Hematopoietic multipotent progenitor cell treated with erythropoietin and hydrocortisone succinate and interleukin-3 and kit ligand, for 8 days (in vitro differentiated cells): ENCODE data around the gene HPS1.

Experiments
- DNase-seq: peaks from one replicate; pipeline ENCODE4 v3.0.0-alpha.2; 2015

Gene HPS1

DNA sequence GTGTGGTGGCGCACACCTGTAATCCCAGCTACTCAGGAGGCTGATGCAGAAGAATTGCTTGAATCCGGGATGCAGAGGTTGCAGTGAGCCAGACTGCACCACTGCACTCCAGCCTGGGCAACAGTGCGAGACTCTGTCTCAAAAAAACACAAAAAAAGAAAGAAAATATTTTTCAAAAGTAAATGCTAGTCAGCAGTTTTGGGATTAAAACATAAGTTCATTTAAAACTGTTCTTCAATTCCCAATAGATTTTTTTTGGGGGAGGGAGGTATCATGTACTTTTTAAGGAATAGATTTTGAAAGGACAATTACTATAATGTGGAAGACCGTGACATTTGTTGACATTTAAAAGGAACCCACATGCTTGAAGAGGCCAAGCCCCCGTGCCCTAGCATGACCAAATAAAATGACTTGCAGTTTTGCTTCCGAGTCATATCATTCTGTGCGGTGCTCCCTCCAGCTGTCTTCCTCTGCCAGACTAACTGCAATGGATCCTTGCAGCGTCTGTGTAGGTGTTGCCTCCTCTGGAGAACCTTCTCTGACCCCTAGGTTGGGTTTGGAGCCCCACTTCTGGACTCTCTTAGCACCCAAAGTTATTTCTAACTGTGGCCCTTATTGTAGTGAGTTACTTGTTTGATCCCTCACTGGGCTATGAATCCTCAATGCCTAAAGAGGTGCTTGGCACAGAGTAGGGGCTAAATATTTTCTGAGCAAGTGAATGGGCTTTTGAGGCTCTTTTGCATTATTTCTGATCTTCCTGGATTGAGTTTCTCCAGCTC, 17.4 kb upstream of the HPS1 start:
- DNase-seq, result peak; percentile 81

- peak; percentile 94 for DNase-seq
Observed at GRCh38 chr10:98463016-98463415, 16.3 kb upstream of the HPS1 start.

GRCh38 chr10:98461500-98461842, 14.7 kb upstream of the HPS1 start:
- no peak for DNase-seq

GRCh38 chr10:98460837-98461499, 14.2 kb upstream of the HPS1 start:
- peak; percentile 97 for DNase-seq

- no peak for DNase-seq
Observed at GRCh38 chr10:98458809-98459784, 12.4 kb upstream of the HPS1 start.

DNA sequence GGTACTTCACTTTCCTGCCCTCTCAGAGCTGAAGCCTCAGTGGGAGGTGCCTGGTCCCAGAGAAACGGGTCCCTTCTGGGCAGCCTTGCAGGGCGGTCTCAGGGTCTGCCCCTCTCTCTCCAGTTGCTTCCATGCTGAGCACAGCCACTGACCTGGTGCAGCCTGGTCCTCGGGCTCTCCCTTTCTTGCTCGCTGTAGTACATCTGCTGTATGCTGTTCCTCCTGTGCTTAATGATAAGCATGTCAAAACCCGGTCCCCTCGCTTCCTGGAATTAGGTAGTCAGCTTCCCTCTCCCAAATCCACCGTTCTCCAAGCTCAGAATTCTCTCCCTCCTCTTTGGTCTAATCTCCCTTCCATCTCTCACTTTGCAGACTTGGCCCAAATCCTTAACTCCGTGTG, 11.0 kb upstream of the HPS1 start:
- peak; percentile 80 for DNase-seq

DNA sequence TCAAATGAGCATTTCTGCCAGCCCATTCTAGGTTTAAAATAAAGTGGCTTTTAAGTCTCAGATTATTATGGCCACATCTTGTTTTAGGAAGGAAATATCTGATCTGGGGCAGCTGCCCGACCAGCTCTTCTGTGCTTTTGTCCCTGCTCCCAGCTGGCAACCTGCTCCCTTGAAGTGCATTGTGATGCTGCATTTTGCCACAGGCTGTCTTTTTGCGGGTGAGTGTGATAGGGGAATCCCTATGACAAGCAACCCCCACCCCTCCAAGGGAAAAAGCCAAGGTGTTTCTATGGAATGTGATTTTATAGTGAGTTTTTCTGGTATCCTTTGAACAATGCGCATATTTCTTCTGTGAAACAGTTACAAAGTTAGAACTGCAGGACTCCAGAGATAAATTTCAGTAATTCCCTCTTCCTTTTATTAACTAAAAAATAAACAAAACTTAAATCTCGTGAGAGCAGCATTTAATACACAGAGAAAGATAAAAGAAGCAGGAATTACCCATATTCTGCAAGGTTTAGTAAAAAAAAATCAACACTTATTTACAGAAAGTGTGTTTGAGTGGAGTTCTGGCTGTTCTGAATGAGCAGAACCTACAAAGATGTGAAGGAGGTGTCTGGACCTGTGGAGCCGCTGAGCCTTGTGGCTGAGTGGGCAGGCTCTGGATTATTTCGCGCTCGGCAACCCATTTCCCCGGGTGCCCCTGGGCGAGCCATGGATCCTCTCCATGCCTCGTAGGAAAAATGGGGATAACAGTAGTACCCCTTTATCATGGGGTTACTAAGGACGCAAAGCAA, 10.1 kb upstream of the HPS1 start:
- DNase-seq, result peak; percentile 30

DNA sequence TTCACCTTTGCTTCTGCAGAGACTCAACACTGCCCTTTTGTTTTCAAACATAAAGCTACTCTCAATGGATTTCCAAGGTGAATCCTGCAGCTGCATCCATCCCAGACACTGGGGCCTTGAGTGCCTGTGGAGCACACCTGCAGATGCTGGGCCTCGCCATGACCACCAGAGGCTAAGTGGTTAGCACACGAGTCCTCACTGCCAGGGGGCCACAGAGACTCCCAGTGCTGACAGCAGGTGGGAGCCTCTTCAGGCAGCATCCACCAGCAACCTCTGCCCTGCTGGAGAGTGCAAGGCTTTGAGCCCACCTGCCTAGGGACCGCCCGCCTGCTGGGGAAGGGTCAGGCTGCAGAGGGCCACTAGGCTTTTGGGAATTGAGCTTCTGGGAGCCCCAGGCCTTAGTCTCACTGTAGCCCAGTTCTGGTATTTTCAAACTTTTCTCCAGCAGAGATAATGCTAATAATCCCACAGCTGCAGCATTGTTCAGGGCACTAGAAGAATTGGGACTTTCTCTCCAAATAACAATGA, 9.4 kb upstream of the HPS1 start:
- DNase-seq, result no peak

DNA sequence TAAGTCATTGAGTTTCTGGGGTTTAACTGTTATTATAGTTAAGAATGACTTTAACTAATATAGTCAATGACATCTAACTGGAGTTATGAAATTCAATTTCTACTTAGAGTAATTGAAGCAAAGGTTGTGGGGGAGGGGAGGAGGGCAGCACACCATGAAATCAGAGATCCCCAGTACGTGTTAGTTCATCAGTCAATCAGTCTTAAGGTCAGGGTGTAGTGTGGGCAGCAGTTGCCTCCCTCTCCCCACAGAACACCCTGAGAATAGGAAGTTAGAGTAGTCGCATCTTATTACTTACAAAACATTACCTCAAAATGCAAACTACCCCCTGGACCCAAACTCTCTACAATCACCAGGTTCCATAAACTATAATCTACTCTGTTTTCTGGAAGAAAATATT, 7.0 kb upstream of the HPS1 start:
- no peak for DNase-seq

DNA sequence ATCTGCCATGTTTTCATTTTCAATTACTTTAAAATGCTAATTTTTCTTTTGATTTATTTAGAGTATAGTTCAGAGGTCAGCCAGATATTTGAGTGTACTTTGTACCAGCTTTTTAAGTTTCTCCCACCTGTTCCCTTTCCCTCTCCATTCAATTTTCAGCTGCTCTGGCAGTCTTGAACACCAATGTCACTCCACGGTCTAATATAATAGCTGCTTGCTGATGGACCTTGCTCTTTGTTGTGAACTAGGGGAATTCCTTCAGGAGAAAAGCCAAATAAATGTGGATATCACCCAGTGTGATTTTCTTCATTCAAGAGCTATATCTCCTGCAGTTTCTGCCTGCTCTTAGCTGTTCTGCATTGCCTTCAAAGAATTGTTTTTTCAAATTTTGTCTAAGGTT, 3.9 kb upstream of the HPS1 start:
- no peak for DNase-seq

GRCh38 chr10:98449287-98449686, 2.6 kb upstream of the HPS1 start:
- no peak for DNase-seq

- peak; percentile 45 for DNase-seq
Observed at GRCh38 chr10:98446151-98446660, 529 bp downstream of the HPS1 start.

DNA sequence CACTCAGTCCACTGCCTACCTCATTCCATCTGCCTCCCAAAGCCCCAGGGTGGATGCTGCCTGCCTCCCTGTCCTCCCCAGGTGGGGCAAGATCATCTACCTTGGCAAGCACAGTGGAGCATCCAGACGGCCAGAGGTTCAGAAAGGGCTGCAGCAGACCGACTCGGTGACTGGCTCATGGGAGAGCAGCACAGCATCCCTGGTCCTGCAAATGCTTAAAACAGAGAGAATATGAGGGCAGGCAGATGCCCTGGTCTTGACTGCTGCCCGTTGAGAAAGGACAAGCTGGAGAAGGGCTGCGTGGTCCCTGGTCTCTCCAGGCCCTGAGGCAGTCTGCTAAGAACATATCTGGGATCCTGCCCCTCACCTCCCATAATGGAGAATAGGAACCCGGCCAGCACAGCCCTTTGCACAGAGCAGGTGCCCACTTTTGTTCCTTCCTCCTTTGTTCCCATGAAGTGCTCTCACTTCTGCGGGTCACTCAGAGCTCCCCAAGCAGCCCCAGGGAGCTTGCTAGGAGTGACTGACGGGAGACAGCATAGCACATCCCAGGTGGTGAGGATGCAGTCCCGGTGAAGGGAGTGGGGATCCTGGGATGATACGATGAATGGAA, 1.4 kb downstream of the HPS1 start:
- no peak for DNase-seq

DNA sequence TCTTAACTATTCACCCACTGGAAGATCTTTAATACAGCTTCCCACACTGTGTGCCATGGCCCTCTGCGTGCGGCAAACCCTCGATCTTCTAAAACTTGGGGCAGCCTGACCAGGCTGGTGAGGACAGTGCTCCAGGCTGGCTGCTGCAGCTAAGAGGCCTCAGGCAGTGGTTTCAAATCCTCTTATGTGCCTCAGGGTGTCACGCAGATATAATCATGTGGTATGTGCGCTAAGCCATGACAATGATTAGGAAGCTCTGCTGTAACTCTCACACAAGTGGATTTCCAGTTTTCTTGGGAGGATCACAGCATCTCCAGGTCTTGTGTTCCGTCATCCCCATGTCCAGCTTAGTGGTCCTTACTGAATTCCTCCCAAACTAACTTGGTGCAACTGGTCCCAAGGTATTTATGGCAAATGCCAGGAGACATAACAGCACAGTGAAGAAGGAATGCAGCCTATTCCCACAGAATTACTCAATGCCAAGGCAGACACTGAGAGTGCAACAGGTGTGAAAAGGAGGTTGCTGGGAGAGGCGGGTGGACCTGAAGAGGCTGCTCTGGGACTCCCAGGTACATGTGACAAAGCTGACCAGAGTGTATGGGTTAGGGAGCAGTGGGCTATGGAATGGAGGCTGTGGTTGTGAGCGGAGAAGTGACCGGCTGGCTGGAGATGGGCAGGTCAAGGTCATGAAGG, 2.3 kb downstream of the HPS1 start:
- no peak for DNase-seq

GRCh38 chr10:98438715-98439114, 8.0 kb downstream of the HPS1 start:
- no peak for DNase-seq

- DNase-seq, result no peak
Observed at GRCh38 chr10:98436704-98437103, 10.0 kb downstream of the HPS1 start.

DNA sequence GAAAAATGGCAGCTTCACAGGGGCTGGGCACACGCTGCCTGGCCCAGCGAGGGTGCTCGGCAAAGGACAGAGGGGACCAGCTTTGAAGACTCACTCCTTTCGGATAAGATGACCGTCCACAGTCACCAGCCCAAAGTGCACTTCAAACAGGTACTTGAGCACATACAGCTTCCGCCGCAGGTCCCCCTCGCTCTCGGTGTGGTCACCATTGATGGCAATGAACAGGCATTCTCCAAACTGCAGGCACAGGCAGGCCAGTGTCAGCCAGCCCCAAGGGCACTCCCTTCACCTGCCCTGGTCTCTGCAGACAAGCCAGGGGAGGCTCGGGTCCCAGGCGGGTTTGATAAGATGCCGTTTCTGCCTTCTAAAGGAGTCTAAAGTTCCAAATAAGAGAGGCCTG, 11.6 kb downstream of the HPS1 start:
- DNase-seq, result no peak

DNA sequence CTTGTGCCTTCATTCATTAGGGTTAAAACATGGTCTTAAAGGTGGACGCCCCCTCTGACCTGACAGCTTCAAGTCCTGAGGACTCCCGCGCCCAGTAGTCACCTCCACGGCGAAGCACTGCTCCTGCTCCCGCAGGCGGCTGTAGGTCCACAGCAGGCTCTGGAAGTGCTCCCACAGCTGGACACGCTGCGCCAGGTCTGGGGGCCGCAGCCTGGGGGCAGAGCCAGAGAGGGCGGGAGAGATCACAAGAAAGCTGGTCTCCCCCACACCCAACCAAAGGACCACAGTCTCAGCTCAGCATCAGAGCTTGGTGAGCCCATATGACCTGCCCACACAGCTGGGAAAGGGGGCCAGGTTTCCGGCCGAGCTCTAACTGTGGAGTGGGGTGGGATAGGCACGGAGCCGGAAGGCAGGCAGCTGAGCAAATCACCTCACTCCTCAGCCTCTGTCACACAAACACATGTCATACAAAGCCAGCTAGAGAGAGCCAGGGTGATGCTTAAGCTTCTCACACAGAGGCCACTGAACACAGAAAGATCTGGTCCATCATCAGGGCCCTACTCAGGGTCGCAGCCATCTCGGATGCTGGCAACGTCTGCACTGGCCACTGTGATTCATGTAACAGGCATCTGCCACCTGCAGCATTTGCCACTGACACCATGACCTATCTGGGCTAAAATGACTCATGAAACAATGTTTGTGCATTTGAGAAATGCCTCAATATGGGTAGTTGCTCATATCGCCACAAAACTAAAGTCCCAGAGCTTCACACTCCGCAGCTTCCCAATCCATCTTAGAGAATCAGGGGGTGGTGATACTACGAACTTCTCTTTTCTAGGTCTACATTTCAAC, 12.6 kb downstream of the HPS1 start:
- no peak for DNase-seq

- no peak for DNase-seq
Observed at GRCh38 chr10:98433371-98433770, 13.4 kb downstream of the HPS1 start.

GRCh38 chr10:98432330-98432729, 14.4 kb downstream of the HPS1 start:
- no peak for DNase-seq
